Fibroblast of lung (primary cell): ENCODE measurements around the gene C6orf141. TPM values are rescaled to one million over a fixed set of nuclear protein-coding genes. Genes with fewer than 3 reads are reported as not detected.

Experiments
- DNase-seq, 2 donors: peaks; one replicate each; pipeline versions ENCODE4 v3.0.0 to v3.0.0-alpha.2; 2010; ENCODE audit warnings: low read depth in 2 of 2
- H2AFZ ChIP-seq: 2 replicates; pipeline ENCODE4 v1.5.1; 2012; ENCODE audit warnings: low read length, control low read depth, inconsistent platforms
- H3K27ac ChIP-seq: 2 replicates; pipeline ENCODE4 v1.5.1; 2011; ENCODE audit warnings: low read length, control low read depth; ENCODE audit not compliant: insufficient read depth
- H3K27me3 ChIP-seq: 2 replicates; pipeline ENCODE4 v1.5.1; 2011; ENCODE audit warnings: mild to moderate bottlenecking, low read length; ENCODE audit not compliant: control insufficient read depth, insufficient read depth
- H3K36me3 ChIP-seq: 2 replicates; pipeline ENCODE4 v1.5.1; 2011; ENCODE audit warnings: low read length; ENCODE audit not compliant: control insufficient read depth, insufficient read depth
- H3K4me1 ChIP-seq: 2 replicates; pipeline ENCODE4 v1.5.1; 2011; ENCODE audit warnings: low read length; ENCODE audit not compliant: control insufficient read depth, insufficient read depth; ENCODE audit errors: extremely low read depth
- H3K4me2 ChIP-seq: 2 replicates; pipeline ENCODE4 v1.5.1; 2011; ENCODE audit warnings: low read length, control low read depth; ENCODE audit not compliant: insufficient read depth; ENCODE audit errors: extremely low read depth
- H3K4me3 ChIP-seq, 4 experiments: fragments of 200-600 bp in 1 of 4; sonication (generic) in 1 of 4; replicated peaks in 1 of 4; 2 replicates each; pipeline ENCODE4 v1.5.1; 2011 to 2016; ENCODE audit warnings: low read length in 4 of 4, low read depth in 3 of 4, mild to moderate bottlenecking in 3 of 4, control low read depth in 2 of 4, inconsistent platforms in 1 of 4, mixed read lengths in 1 of 4; ENCODE audit not compliant: insufficient read depth in 1 of 4; ENCODE audit errors: control extremely low read depth in 1 of 4
- H3K79me2 ChIP-seq: 2 replicates; pipeline ENCODE4 v1.5.1; 2012; ENCODE audit warnings: mild to moderate bottlenecking, low read length, inconsistent platforms; ENCODE audit not compliant: control insufficient read depth, insufficient read depth
- H3K9ac ChIP-seq: 2 replicates; pipeline ENCODE4 v1.5.1; 2011; ENCODE audit warnings: mild to moderate bottlenecking, low read length, control low read depth; ENCODE audit not compliant: insufficient read depth
- H3K9me3 ChIP-seq: 2 replicates; pipeline ENCODE4 v1.5.1; 2012; ENCODE audit warnings: low read depth, low read length; ENCODE audit not compliant: control insufficient read depth, insufficient read depth
- H4K20me1 ChIP-seq: 2 replicates; pipeline ENCODE4 v1.5.1; 2011; ENCODE audit warnings: low read length; ENCODE audit not compliant: control insufficient read depth, insufficient read depth; ENCODE audit errors: extremely low read depth
- CTCF ChIP-seq, 2 donors: IDR thresholded peaks in 1 of 2; conservative IDR thresholded peaks in 1 of 2; 1 replicate in 1 of 2; 2 replicates in 1 of 2; pipeline ENCODE4 v1.5.1; 2011 to 2012; ENCODE audit warnings: low read length in 2 of 2, control low read depth in 1 of 2, inconsistent platforms in 1 of 2, low read depth in 1 of 2, mild to moderate bottlenecking in 1 of 2
- EZH2 ChIP-seq: IDR thresholded peaks from 2 replicates; pipeline ENCODE4 v1.5.1; 2012; ENCODE audit warnings: low read length, control low read depth, mild to moderate bottlenecking; ENCODE audit errors: missing control alignments
- polyA plus RNA-seq, 2 donors: library from polyadenylated mRNA; depleted of rRNA in 1 of 2; stranded (reverse) in 1 of 2; unstranded in 1 of 2; fragments of >200 nt; gene quantifications; 2 replicates each; pipeline ENCODE4 v1.2.1, GENCODE V29; 2011 to 2012; ENCODE audit warnings: missing spikeins in 1 of 2
- total RNA-seq: library from RNA; depleted of rRNA; stranded (reverse); fragments of >200 nt; gene quantifications from 2 replicates; pipeline ENCODE4 v1.2.1, GENCODE V29; 2014

Gene C6orf141
- total and polyA plus RNA-seq, 2 donors (not counting 1 experiment from before 2014, with no cell fraction given): 0.06 to 0.33 TPM

DNA sequence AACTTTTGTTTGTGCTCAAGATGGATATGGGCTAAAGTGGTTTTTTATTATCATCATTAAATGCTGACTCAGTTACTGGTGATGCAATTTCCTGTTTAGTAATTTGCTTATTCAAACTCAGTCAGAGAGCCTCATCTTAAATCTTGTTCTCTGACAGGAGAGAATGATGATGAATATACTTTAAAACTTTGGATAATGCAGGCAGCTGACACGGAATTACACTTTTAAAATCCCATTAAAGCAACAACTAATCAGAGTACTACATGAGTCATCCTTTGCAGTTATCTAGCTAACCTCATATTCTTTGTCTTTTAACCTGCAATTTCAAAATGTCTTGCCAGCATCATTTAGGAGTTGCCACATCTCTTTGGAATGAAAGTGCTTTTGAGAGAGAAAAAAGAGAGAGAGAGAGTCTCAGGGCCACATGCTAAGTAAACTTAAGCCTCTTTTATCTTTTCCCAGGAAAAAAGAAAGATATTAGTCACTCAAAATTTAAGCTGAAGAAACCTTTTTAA, 9.2 kb upstream of the C6orf141 start:
- no peaks in the 10 kb centered on the region for H3K9me3 ChIP-seq
- no peak overlapping the region for H3K9ac ChIP-seq
- H3K4me1 ChIP-seq: no peaks in the 10 kb centered on the region
- no peak overlapping the region for H3K4me3 ChIP-seq
- H3K27ac ChIP-seq: no peak overlapping the region
- no peaks in the 10 kb centered on the region for H3K27me3 ChIP-seq
- no peak overlapping the region for H3K4me2 ChIP-seq
- H3K36me3 ChIP-seq: no peaks in the 10 kb centered on the region
- no peaks in the 10 kb centered on the region for H4K20me1 ChIP-seq
- H2AFZ ChIP-seq: no peak overlapping the region
- peak; percentile 80 to 93 for DNase-seq
- H3K79me2 ChIP-seq: no peaks in the 10 kb centered on the region
- TF ChIP-seq EZH2 (no peak), CTCF (conservative IDR thresholded peaks at IDR 0.05 in 1 of 2, IDR thresholded peaks at IDR 0.05 in 1 of 2; ENCODE audit: low read depth in 1 of 2, low read length in 2 of 2) (no peak)

GRCh38 chr6:49541936-49542335, 8.5 kb upstream of the C6orf141 start:
- Histone ChIP-seq H3K36me3 (no peaks in the 10 kb centered on the region), H3K79me2 (no peaks in the 10 kb centered on the region), H3K9ac (no peak overlapping the region), H3K27me3 (no peaks in the 10 kb centered on the region), H3K9me3 (no peaks in the 10 kb centered on the region), H2AFZ (no peak overlapping the region), H3K4me1 (no peaks in the 10 kb centered on the region), H3K27ac (no peak overlapping the region), H3K4me3 (no peak overlapping the region), H3K4me2 (no peak overlapping the region), H4K20me1 (no peaks in the 10 kb centered on the region)
- DNase-seq: peak in 1 of 2 donors; percentile 49
- no peak for TF ChIP-seq EZH2

DNA sequence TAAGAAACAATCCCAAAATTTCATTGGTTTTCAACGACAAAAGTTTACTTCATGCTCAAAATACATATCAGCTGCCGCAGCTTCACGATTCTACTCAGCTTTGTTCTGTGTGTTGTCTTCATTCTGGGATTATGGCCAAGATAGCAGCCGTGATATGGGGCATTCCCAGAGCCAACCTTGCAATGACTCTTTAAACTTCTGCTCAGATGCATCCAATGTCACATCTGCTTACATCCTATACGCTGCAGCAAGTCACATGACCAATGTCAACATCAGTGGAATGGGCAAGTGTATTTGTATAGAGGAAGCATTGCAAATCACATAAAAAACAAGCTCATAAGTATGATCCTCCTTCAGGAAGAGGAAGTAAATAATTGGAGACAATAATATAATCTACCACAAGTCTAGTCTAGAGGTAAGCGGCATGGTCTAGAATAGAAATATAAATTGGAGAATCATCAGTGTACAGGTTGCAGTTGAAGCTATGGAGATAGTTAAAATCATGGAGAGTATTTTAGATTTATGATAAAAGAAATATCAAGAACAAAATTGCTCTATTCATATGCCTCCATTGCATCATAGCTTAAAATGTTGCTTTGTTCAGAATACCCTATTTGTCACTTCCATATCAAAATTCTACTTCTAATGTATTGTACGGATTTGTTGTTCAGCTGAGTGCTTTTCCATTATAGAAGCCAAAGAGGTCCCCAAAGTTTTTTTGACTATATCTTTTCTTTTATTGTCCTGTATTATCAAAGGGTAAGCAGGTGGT, 7.2 kb upstream of the C6orf141 start:
- no peaks in the 10 kb centered on the region for H3K36me3 ChIP-seq
- no peaks in the 10 kb centered on the region for H3K9me3 ChIP-seq
- TF ChIP-seq CTCF (conservative IDR thresholded peaks at IDR 0.05 in 1 of 2, IDR thresholded peaks at IDR 0.05 in 1 of 2; ENCODE audit: low read depth in 1 of 2, low read length in 2 of 2) (no peak), EZH2 (no peak)
- no peaks in the 10 kb centered on the region for H3K27me3 ChIP-seq
- no peak overlapping the region for H3K4me2 ChIP-seq
- H2AFZ ChIP-seq: no peak overlapping the region
- no peak overlapping the region for H3K4me3 ChIP-seq
- DNase-seq: no peak
- no peaks in the 10 kb centered on the region for H3K79me2 ChIP-seq
- H3K9ac ChIP-seq: no peak overlapping the region
- no peaks in the 10 kb centered on the region for H3K4me1 ChIP-seq
- no peak overlapping the region for H3K27ac ChIP-seq
- no peaks in the 10 kb centered on the region for H4K20me1 ChIP-seq
